ENCODE results near the gene CCNB1. TPM values are rescaled to one million over a fixed set of nuclear protein-coding genes. Genes with fewer than 3 reads are reported as not detected.
A peak's percentile ranks its signal among the peaks of the same experiment; 100 is the strongest.

Gene CCNB1
- total RNA-seq, 3 donors from 2014 or later (not counting 1 experiment from before 2014, with no cell fraction given), result 2.8 to 5.2 (median 4.0) TPM

GRCh38 chr5:69184621-69185020 is 17.7 kb downstream of the CCNB1 start:
- TF ChIP-seq, protein P1, sequence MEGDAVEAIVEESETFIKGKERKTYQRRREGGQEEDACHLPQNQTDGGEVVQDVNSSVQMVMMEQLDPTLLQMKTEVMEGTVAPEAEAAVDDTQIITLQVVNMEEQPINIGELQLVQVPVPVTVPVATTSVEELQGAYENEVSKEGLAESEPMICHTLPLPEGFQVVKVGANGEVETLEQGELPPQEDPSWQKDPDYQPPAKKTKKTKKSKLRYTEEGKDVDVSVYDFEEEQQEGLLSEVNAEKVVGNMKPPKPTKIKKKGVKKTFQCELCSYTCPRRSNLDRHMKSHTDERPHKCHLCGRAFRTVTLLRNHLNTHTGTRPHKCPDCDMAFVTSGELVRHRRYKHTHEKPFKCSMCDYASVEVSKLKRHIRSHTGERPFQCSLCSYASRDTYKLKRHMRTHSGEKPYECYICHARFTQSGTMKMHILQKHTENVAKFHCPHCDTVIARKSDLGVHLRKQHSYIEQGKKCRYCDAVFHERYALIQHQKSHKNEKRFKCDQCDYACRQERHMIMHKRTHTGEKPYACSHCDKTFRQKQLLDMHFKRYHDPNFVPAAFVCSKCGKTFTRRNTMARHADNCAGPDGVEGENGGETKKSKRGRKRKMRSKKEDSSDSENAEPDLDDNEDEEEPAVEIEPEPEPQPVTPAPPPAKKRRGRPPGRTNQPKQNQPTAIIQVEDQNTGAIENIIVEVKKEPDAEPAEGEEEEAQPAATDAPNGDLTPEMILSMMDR (IDR thresholded peaks at IDR 0.05), result no peak
- Mint-ChIP-seq H3K9me3 (no peaks in the 10 kb centered on the region), H3K27me3 (ENCODE audit: low read depth in 2 of 2) (no peaks in the 10 kb centered on the region), H3K4me1 (peaks cover 5 to 8% of the 10 kb centered on the region in 2 donors), H3K36me3 (no peaks in the 10 kb centered on the region), H3K4me3 (no peak overlapping the region), H3K27ac (no peak overlapping the region)
- H3K27me3 ChIP-seq (ENCODE audit: control insufficient read depth, insufficient read depth, low read length), result no peaks in the 10 kb centered on the region
- DNase-seq (no peak), ATAC-seq (no peak)
- H3K9me3 ChIP-seq (ENCODE audit: control insufficient read depth, insufficient read depth, low read length), result no peaks in the 10 kb centered on the region
- H3K36me3 ChIP-seq (ENCODE audit: control insufficient read depth, insufficient read depth, low read length), result no peaks in the 10 kb centered on the region
- H3K4me3 ChIP-seq (ENCODE audit: low read length), result no peak overlapping the region
- no peak overlapping the region for H3K27ac ChIP-seq (ENCODE audit: low read length)
- H3K4me1 ChIP-seq (ENCODE audit: control insufficient read depth, insufficient read depth, low read length), result peaks cover 6% of the 10 kb centered on the region
- WGBS (ENCODE audit: insufficient coverage), result no CpG with 5 or more reads among the region's 1 CpG
- intact Hi-C loops (cut with micrococcal nuclease), result no loop called here

DNA sequence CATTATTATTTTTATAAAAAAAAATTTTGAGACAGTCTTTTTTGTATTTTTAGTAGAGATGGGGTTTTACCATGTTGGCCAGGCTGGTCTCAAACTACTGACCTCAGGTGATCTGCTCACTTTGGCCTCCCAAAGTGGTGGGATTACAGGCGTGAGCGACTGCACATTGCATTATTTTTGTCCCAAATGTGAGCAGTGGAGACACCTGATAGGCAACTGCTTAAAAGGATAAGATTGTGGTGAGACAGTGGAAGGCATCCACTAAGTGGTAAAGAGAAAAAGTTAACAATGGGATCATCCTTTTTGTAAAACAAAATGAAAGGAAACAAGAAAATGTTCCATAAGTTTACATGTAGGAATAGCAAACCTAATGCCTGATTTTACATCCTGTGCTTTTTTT is 20.4 kb downstream of the CCNB1 start:
- ATAC-seq, result no peak
- no peaks in the 10 kb centered on the region for H3K9me3 Mint-ChIP-seq
- H3K27ac Mint-ChIP-seq, result peak overlapping the region in 1 of 2 donors; percentile 94

DNA sequence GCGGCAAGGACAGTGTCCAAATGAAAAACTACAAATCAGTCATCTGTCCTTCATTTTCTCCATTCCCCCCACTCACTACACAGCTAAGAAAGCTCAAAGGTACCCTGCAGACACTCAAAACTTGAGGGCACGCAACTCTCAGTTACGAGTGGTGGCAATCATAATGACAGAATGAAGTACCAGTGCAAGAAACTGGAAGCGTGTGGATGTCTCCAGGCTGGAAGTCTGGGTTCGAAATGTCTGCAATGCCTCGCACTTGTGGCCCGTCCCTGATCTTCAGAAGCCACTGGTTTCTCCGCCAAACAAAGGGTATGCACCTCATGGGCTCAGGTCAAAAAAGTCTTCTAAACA is 21.8 kb downstream of the CCNB1 start:
- H3K27me3 ChIP-seq (ENCODE audit: control insufficient read depth, insufficient read depth, low read length), result no peaks in the 10 kb centered on the region
- peak overlapping the region; percentile 65 for H3K27ac ChIP-seq (ENCODE audit: low read length)
- Mint-ChIP-seq H3K27ac (peak overlapping the region; percentile 86 to 94), H3K4me3 (peak overlapping the region; percentile 89), H3K4me1 (peaks cover 10 to 14% of the 10 kb centered on the region in 2 donors), H3K36me3 (no peaks in the 10 kb centered on the region), H3K9me3 (no peaks in the 10 kb centered on the region), H3K27me3 (ENCODE audit: low read depth in 2 of 2) (no peaks in the 10 kb centered on the region)
- no peaks in the 10 kb centered on the region for H3K36me3 ChIP-seq (ENCODE audit: control insufficient read depth, insufficient read depth, low read length)
- ATAC-seq (no peak), DNase-seq (no peak)
- no peaks in the 10 kb centered on the region for H3K9me3 ChIP-seq (ENCODE audit: control insufficient read depth, insufficient read depth, low read length)
- 27% methylated on average over 8 of the region's 8 CpGs for WGBS (ENCODE audit: insufficient coverage)
- H3K4me1 ChIP-seq (ENCODE audit: control insufficient read depth, insufficient read depth, low read length), result peaks cover 13% of the 10 kb centered on the region
- intact Hi-C loops (cut with micrococcal nuclease), result loop anchor here (1.0 kb wide), 4 partner anchors 22 to 95 kb away; partner anchors contain the start of gene CDK7
- peak overlapping the region; percentile 72 for H3K4me3 ChIP-seq (ENCODE audit: low read length)
- TF ChIP-seq, protein P1 (IDR thresholded peaks at IDR 0.05), result no peak

More for the DNA sequence above, 20.4 kb downstream of the CCNB1 start:
- Mint-ChIP-seq H3K36me3 (no peaks in the 10 kb centered on the region), H3K27me3 (ENCODE audit: low read depth in 2 of 2) (no peaks in the 10 kb centered on the region), H3K4me3 (no peak overlapping the region), H3K4me1 (peaks cover 10 to 14% of the 10 kb centered on the region in 2 donors)
- Histone ChIP-seq H3K9me3 (ENCODE audit: control insufficient read depth, insufficient read depth, low read length) (no peaks in the 10 kb centered on the region), H3K27ac (ENCODE audit: low read length) (no peak overlapping the region), H3K4me1 (ENCODE audit: control insufficient read depth, insufficient read depth, low read length) (peaks cover 13% of the 10 kb centered on the region), H3K27me3 (ENCODE audit: control insufficient read depth, insufficient read depth, low read length) (no peaks in the 10 kb centered on the region), H3K4me3 (ENCODE audit: low read length) (no peak overlapping the region), H3K36me3 (ENCODE audit: control insufficient read depth, insufficient read depth, low read length) (no peaks in the 10 kb centered on the region)
- intact Hi-C loops (cut with micrococcal nuclease), result no loop called here
- DNase-seq, result no peak
- TF ChIP-seq, protein P1 (IDR thresholded peaks at IDR 0.05), result no peak
- WGBS (ENCODE audit: insufficient coverage), result 93% methylated on average over 2 of the region's 2 CpGs

All from natural killer cell (primary cell).